SK-N-SH (cell line): ENCODE results near the gene TBC1D20. TPM values are rescaled to one million over a fixed set of nuclear protein-coding genes. Genes with fewer than 3 reads are reported as not detected.

Experiments used
- CTCF ChIA-PET: fragments of 300-600, 350-600 bp; formaldehyde crosslinking; extraction: SDS; loops from one replicate; lab custom pipeline; 2021; lab: Yijun Ruan, JAX
- POLR2A ChIA-PET: fragments of 350-600 bp; sonication (Branson Sonifier 250); formaldehyde crosslinking; extraction: SDS; loops from one replicate; lab custom pipeline; 2020; ENCODE audit warnings: antibody characterized with exemption, inconsistent platforms; lab: Yijun Ruan, JAX
- DNase-seq: peaks from one replicate; pipeline ENCODE4 v3.0.0; 2012
- H2AFZ ChIP-seq: fragments of 200-600 bp; sonication (generic); 2 replicates; pipeline ENCODE4 v1.8.1; 2016; ENCODE audit warnings: antibody characterized with exemption, mild to moderate bottlenecking, low read depth
- H3F3A ChIP-seq: fragments of 200-600 bp; sonication (generic); replicated peaks from 2 replicates; pipeline ENCODE3; 2016; ENCODE audit warnings: antibody characterized with exemption, mild to moderate bottlenecking; ENCODE audit not compliant: insufficient read depth
- H3K27ac ChIP-seq, 2 experiments: fragments of 200-500 bp in 1 of 2; fragments of 200-600 bp in 1 of 2; sonication (Bioruptor generic) in 1 of 2; sonication (generic), shearing (Covaris generic) in 1 of 2; 2 replicates each; pipeline versions ENCODE4 v1.5.1 to v1.6.1; 2014 to 2016; ENCODE audit warnings: low read depth in 2 of 2, inconsistent platforms in 1 of 2, low read length in 1 of 2, mild to moderate bottlenecking in 1 of 2, mixed read lengths in 1 of 2
- H3K27me3 ChIP-seq: fragments of 200-600 bp; sonication (generic), shearing (Covaris generic); 2 replicates; pipeline ENCODE4 v1.6.1; 2016; ENCODE audit warnings: mixed run types; ENCODE audit not compliant: insufficient read depth
- H3K36me3 ChIP-seq, 2 experiments: fragments of 200-500 bp in 1 of 2; fragments of 200-600 bp in 1 of 2; sonication (Bioruptor generic) in 1 of 2; sonication (generic) in 1 of 2; replicated peaks in 1 of 2; 2 replicates each; pipeline versions ENCODE3 to v1.5.1; 2014 to 2016; ENCODE audit warnings: low read length in 1 of 2, mild to moderate bottlenecking in 1 of 2; ENCODE audit not compliant: insufficient read depth in 2 of 2, control insufficient read depth in 1 of 2
- H3K4me1 ChIP-seq, 2 experiments: fragments of 200-500 bp in 1 of 2; fragments of 200-600 bp in 1 of 2; sonication (Bioruptor generic) in 1 of 2; sonication (generic), shearing (Covaris generic) in 1 of 2; 2 replicates each; pipeline versions ENCODE4 v1.5.1 to v1.6.1; 2014 to 2016; ENCODE audit warnings: low read depth in 1 of 2, low read length in 1 of 2, mixed run types in 1 of 2; ENCODE audit not compliant: insufficient read depth in 2 of 2, control insufficient read depth in 1 of 2
- H3K4me2 ChIP-seq: fragments of 200-600 bp; sonication (generic), shearing (Covaris generic); 2 replicates; pipeline ENCODE4 v1.6.1; 2017; ENCODE audit warnings: mixed run types
- H3K4me3 ChIP-seq, 2 experiments: fragments of 200-500 bp in 1 of 2; fragments of 200-600 bp in 1 of 2; sonication (Bioruptor generic) in 1 of 2; sonication (generic), shearing (Covaris generic) in 1 of 2; 2 replicates each; pipeline versions ENCODE4 v1.5.1 to v1.8.1; 2014 to 2016; ENCODE audit warnings: low read depth in 2 of 2, inconsistent platforms in 1 of 2, low read length in 1 of 2, mild to moderate bottlenecking in 1 of 2, mixed read lengths in 1 of 2, moderate library complexity in 1 of 2
- H3K79me2 ChIP-seq: fragments of 200-600 bp; sonication (generic); 2 replicates; pipeline ENCODE4 v1.8.1; 2017; ENCODE audit warnings: mild to moderate bottlenecking; ENCODE audit not compliant: insufficient read depth
- H3K9ac ChIP-seq: fragments of 200-600 bp; sonication (generic); 2 replicates; pipeline ENCODE4 v1.6.1; 2017; ENCODE audit warnings: mixed run types
- H3K9me2 ChIP-seq: fragments of 200-600 bp; sonication (generic); 2 replicates; pipeline ENCODE4 v1.6.1; 2017; ENCODE audit warnings: mixed run types
- H3K9me3 ChIP-seq: fragments of 200-600 bp; sonication (generic); 2 replicates; pipeline ENCODE4 v1.6.1; 2017; ENCODE audit warnings: mixed run types, mild to moderate bottlenecking, moderate library complexity
- H4K20me1 ChIP-seq: fragments of 200-600 bp; sonication (generic); 2 replicates; pipeline ENCODE4 v1.6.1; 2017; ENCODE audit warnings: mild to moderate bottlenecking, mixed run types; ENCODE audit not compliant: insufficient read depth
- CHD2 ChIP-seq: fragments of 150-350 bp; IDR thresholded peaks from 2 replicates; pipeline ENCODE4 v1.6.1; 2018; ENCODE audit warnings: low read length; ENCODE audit not compliant: partially characterized antibody
- FOXJ3 ChIP-seq: sonication (generic); formaldehyde crosslinking; IDR thresholded peaks from 2 replicates; pipeline ENCODE4 v1.5.1; 2020; ENCODE audit warnings: mild to moderate bottlenecking, missing genetic modification reagents
- MEF2A ChIP-seq: IDR thresholded peaks from 2 replicates; pipeline ENCODE4 v1.4.0; 2012; ENCODE audit warnings: low read depth, borderline replicate concordance
- RXRA ChIP-seq: IDR thresholded peaks from 2 replicates; pipeline ENCODE4 v1.4.0; 2012; ENCODE audit warnings: low read depth, mild to moderate bottlenecking, borderline replicate concordance
- SIN3A ChIP-seq: IDR thresholded peaks from 2 replicates; pipeline ENCODE4 v1.6.1; 2012; ENCODE audit warnings: low read depth, mild to moderate bottlenecking, low read length, moderate library complexity, borderline replicate concordance
- TAF1 ChIP-seq: IDR thresholded peaks from 2 replicates; pipeline ENCODE4 v1.6.1; 2012; ENCODE audit warnings: low read depth, mild to moderate bottlenecking, low read length, moderate library complexity, borderline replicate concordance
- WGBS: methylation state at CpG from one replicate; pipeline ENCODE4 v1.1.6; 2017; ENCODE audit warnings: low lambda C conversion rate; 5-methylcytosine and 5-hydroxymethylcytosine counted together
- polyA plus RNA-seq, 3 experiments: library from polyadenylated mRNA; depleted of rRNA; stranded (reverse); fragments of >200 nt; gene quantifications; 2 replicates each; pipeline ENCODE4 v1.2.3, GENCODE V29; 2012
- TF ChIP-seq, protein P1 (sequence below): IDR thresholded peaks from 2 replicates; pipeline ENCODE4 v1.4.0; 2012; ENCODE audit warnings: low read depth, borderline replicate concordance

The TBC1D20 gene
- polyA plus RNA-seq, 1 of the 3 experiments (the other 2 are of a cell fraction): 27.7 TPM

DNA sequence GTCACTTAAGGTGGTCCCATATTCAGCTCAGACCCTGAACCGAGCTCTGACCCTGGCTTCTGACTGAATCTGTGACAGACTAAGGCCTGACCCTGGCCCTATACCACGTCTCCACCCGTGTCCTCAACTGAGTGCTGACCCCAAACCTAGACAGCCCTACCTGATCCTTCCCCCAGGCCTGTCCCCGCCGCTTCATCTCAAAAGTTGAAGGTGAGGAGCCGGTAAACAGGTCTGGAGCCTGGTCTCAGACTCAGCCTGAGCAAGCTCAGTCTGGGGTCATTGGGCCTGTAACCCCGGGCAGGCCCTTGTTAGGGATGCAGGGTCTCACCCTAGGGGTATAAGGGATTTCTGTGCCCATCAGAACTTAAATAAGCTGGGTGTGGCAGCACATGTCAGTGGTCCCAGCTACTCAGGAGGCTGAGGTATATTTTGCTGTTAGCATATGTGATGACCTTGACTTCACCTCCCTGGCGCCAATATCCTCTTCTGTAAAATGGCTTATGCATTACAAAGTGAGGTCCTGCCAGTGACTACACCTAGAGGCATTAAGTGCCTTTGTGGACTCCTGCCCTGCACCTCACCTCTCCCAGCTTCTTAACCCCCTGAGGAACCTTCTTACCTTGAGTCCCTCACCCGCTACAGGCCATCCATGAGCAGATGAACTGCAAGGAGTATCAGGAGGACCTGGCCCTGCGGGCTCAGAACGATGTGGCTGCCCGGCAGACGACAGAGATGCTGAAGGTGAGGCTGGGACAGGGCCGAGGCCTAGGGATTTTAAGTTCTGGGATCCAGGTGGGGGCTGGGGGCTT, 34.3 kb downstream of the TBC1D20 start:
- H3K4me2 ChIP-seq: no peak overlapping the region
- CTCF ChIA-PET: interaction anchor here (0.6 to 6.8 kb wide), 5 partner anchors 9 to 311 kb away, joined by 3 to 94 read pairs (median 3); no protein-coding TSS in a partner anchor

DNA sequence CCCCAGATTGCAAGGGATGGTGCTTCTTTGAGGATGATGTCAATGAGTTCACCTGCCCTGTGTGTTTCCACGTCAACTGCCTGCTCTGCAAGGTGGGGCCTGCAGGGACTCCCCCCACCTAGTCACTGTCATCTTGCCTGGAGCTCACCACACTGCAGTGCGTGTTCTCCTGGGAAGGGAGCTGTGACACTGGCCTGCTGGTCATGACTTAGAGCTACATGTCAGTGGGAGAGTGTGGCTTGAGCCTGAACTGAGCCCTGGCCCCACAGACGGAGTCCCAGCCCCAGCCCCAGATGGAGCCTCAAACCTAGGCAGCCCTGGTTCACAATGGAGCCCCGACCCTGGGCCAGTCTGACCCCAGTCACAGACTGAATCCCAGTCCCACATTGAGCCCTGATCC, 34.9 kb downstream of the TBC1D20 start:
- Histone ChIP-seq H3K9me2 (no peaks in the 10 kb centered on the region), H4K20me1 (peaks cover 3% of the 10 kb centered on the region; the same call in 1 of the 2 replicates), H3K79me2 (no peaks in the 10 kb centered on the region), H3K9ac (no peak overlapping the region), H3K9me3 (no peaks in the 10 kb centered on the region), H3F3A (peaks cover 8% of the 10 kb centered on the region), H3K4me3 (no peak overlapping the region), H3K27me3 (no peaks in the 10 kb centered on the region), H3K4me1 (peaks cover 0 to 5% of the 10 kb centered on the region in 2 experiments; a peak in 1 of 4 replicates), H2AFZ (no peak overlapping the region), H3K27ac (no peak overlapping the region), H3K4me2 (no peak overlapping the region), H3K36me3 (peaks cover 34 to 60% of the 10 kb centered on the region in 2 experiments)
- ChIA-PET POLR2A (interaction anchor here (0.8 kb wide), 2 partner anchors 15 to 47 kb away, joined by 3 read pairs; partner anchors contain the start of gene TRIB3), CTCF (interaction anchor here (0.7 to 6.8 kb wide), 4 partner anchors 9 to 312 kb away, joined by 3 to 94 read pairs (median 4); no protein-coding TSS in a partner anchor)
- DNase-seq: no peak
- TF ChIP-seq, protein P1, sequence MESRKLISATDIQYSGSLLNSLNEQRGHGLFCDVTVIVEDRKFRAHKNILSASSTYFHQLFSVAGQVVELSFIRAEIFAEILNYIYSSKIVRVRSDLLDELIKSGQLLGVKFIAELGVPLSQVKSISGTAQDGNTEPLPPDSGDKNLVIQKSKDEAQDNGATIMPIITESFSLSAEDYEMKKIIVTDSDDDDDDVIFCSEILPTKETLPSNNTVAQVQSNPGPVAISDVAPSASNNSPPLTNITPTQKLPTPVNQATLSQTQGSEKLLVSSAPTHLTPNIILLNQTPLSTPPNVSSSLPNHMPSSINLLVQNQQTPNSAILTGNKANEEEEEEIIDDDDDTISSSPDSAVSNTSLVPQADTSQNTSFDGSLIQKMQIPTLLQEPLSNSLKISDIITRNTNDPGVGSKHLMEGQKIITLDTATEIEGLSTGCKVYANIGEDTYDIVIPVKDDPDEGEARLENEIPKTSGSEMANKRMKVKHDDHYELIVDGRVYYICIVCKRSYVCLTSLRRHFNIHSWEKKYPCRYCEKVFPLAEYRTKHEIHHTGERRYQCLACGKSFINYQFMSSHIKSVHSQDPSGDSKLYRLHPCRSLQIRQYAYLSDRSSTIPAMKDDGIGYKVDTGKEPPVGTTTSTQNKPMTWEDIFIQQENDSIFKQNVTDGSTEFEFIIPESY: no peak
- TF ChIP-seq FOXJ3 (no peak), TAF1 (no peak), RXRA (no peak)
- WGBS: 100% methylated on average over 2 of the region's 4 CpGs

More for the DNA sequence above, 34.3 kb downstream of the TBC1D20 start:
- no peaks in the 10 kb centered on the region for H3K9me2 ChIP-seq
- peaks cover 0 to 5% of the 10 kb centered on the region in 2 experiments; a peak in 1 of 4 replicates for H3K4me1 ChIP-seq
- WGBS: 98% methylated on average over 13 of the region's 14 CpGs
- H3K36me3 ChIP-seq: peaks cover 34 to 66% of the 10 kb centered on the region in 2 experiments
- H4K20me1 ChIP-seq: peaks cover 3% of the 10 kb centered on the region; the same call in 1 of the 2 replicates
- H3K4me3 ChIP-seq: no peak overlapping the region
- no peaks in the 10 kb centered on the region for H3K9me3 ChIP-seq
- no peak for TF ChIP-seq CHD2
- no peak for TF ChIP-seq MEF2A
- TF ChIP-seq SIN3A: no peak
- peaks cover 9% of the 10 kb centered on the region for H3F3A ChIP-seq
- DNase-seq: no peak
- no peak overlapping the region for H3K27ac ChIP-seq
- POLR2A ChIA-PET: interaction anchor here (0.8 kb wide), 2 partner anchors 15 to 47 kb away, joined by 3 read pairs; partner anchors contain the start of gene TRIB3
- no peaks in the 10 kb centered on the region for H3K79me2 ChIP-seq
- H2AFZ ChIP-seq: no peak overlapping the region
- no peaks in the 10 kb centered on the region for H3K27me3 ChIP-seq
- no peak overlapping the region for H3K9ac ChIP-seq
